K562 (cell line): Measurements from ENCODE around the gene DST. TPM values are rescaled to one million over a fixed set of nuclear protein-coding genes. Genes with fewer than 3 reads are reported as not detected.

Experiments used
- ATAC-seq: fragments of 200-7000 bp; cut with Tn5 transposase; 3 replicates; pipeline ENCODE4 v1.9.1; 2020; ENCODE audit warnings: moderate library complexity
- BruUV-seq: library from RNA; stranded (reverse); fragments of 400-500 nt; replicated peaks from 2 replicates; lab custom pipeline; 2021; lab: Mats Ljungman, UMichigan
- CTCF ChIA-PET: fragments of 300-600 bp; formaldehyde crosslinking; extraction: SDS; loops from one replicate; lab custom pipeline; 2021; ENCODE audit warnings: low intra/inter-chr PET ratio; lab: Yijun Ruan, JAX
- POLR2A ChIA-PET: fragments of 300-600, 350-650 bp; sonication (Branson Sonifier 250); formaldehyde crosslinking; extraction: SDS; loops from one replicate; lab custom pipeline; 2021; ENCODE audit warnings: antibody characterized with exemption, inconsistent platforms; lab: Yijun Ruan, JAX
- DNase-seq, 4 experiments: peaks; one replicate each; pipeline versions ENCODE4 v3.0.0 to v3.0.0-alpha.2; 2011 to 2018; ENCODE audit warnings: low spot score in 3 of 4, mixed read lengths in 3 of 4; ENCODE audit errors: extremely low read depth in 1 of 4
- FAIRE-seq: peaks from 2 replicates; lab custom pipeline; 2011; peaks lifted over from hg19 to GRCh38; lab: Jason Lieb, UNC
- H2AFZ ChIP-seq: 2 replicates; pipeline ENCODE4 v1.6.0; 2011; ENCODE audit warnings: low read depth, low read length, control low read depth, inconsistent platforms
- H3K27ac ChIP-seq: fragments of 200-600 bp; 3 replicates; pipeline ENCODE4 v1.8.0; 2011; ENCODE audit warnings: low read depth, mild to moderate bottlenecking, control low read depth, inconsistent platforms, low read length, moderate library complexity, mixed read lengths; ENCODE audit errors: extremely low read depth
- H3K27me3 ChIP-seq, 2 experiments: fragments of 300-600 bp in 1 of 2; 2 replicates in 1 of 2; 3 replicates in 1 of 2; pipeline versions ENCODE4 v1.6.0 to v1.8.0; 2011; ENCODE audit warnings: inconsistent platforms in 2 of 2, low read length in 2 of 2, mild to moderate bottlenecking in 1 of 2, mixed read lengths in 1 of 2, moderate library complexity in 1 of 2; ENCODE audit not compliant: control insufficient read depth in 2 of 2, insufficient read depth in 2 of 2
- H3K36me3 ChIP-seq: fragments of 300-600 bp; 3 replicates; pipeline ENCODE4 v1.8.0; 2011; ENCODE audit warnings: mild to moderate bottlenecking, low read length, inconsistent platforms; ENCODE audit not compliant: control insufficient read depth, insufficient read depth
- H3K4me1 ChIP-seq, 2 experiments: fragments of 200-600 bp in 1 of 2; replicated peaks in 1 of 2; 2 replicates in 1 of 2; 3 replicates in 1 of 2; pipeline versions ENCODE4 v1.5.1 to v1.8.0; 2011; ENCODE audit warnings: inconsistent platforms in 2 of 2, low read length in 2 of 2, mild to moderate bottlenecking in 1 of 2, mixed read lengths in 1 of 2, moderate library complexity in 1 of 2; ENCODE audit not compliant: control insufficient read depth in 2 of 2, insufficient read depth in 2 of 2
- H3K4me2 ChIP-seq: 2 replicates; pipeline ENCODE4 v1.6.1; 2011; ENCODE audit warnings: low read length, control low read depth, inconsistent platforms, mixed read lengths; ENCODE audit not compliant: insufficient read depth
- H3K4me3 ChIP-seq: fragments of 200-600 bp; sonication (generic), shearing (Covaris generic); 2 replicates; pipeline ENCODE4 v1.5.1; 2016; ENCODE audit warnings: control low read depth, inconsistent platforms
- H3K79me2 ChIP-seq: fragments of 200-600 bp; 3 replicates; pipeline ENCODE4 v1.8.0; 2011; ENCODE audit warnings: low read length, inconsistent platforms; ENCODE audit not compliant: control insufficient read depth, insufficient read depth
- H3K9ac ChIP-seq, 2 experiments: 2 replicates each; pipeline versions ENCODE4 v1.6.0 to v1.6.1; 2011; ENCODE audit warnings: low read depth in 2 of 2, low read length in 2 of 2, control low read depth in 1 of 2, inconsistent platforms in 1 of 2, mild to moderate bottlenecking in 1 of 2, mixed read lengths in 1 of 2; ENCODE audit not compliant: insufficient read depth in 1 of 2
- H3K9me1 ChIP-seq: one replicate; pipeline ENCODE4 v1.6.0; 2011; ENCODE audit warnings: inconsistent platforms, mild to moderate bottlenecking, low read length, moderate library complexity; ENCODE audit not compliant: control insufficient read depth, insufficient read depth
- H3K9me3 ChIP-seq: replicated peaks from 2 replicates; pipeline ENCODE4 v1.5.1; 2011; ENCODE audit warnings: low read depth, low read length, inconsistent platforms; ENCODE audit not compliant: control insufficient read depth, insufficient read depth
- H4K20me1 ChIP-seq: replicated peaks from 2 replicates; pipeline ENCODE4 v1.6.1; 2011; ENCODE audit warnings: low read length, inconsistent platforms, mixed read lengths; ENCODE audit not compliant: control insufficient read depth, insufficient read depth
- ADNP ChIP-seq: fragments of 200-800 bp; sonication (Bioruptor generic); IDR thresholded peaks from 2 replicates; pipeline ENCODE4 v1.6.1; 2016; ENCODE audit warnings: missing genetic modification characterization, missing compliant biosample characterization
- CBX1 ChIP-seq: sonication (generic); IDR thresholded peaks from 2 replicates; pipeline ENCODE4 v1.6.1; 2016; ENCODE audit warnings: antibody characterized with exemption, low read depth, mild to moderate bottlenecking
- CXXC5 ChIP-seq: fragments of 250-450 bp; sonication (Bioruptor Pico); IDR thresholded peaks from 2 replicates; pipeline ENCODE4 v1.8.0; 2022; ENCODE audit warnings: inconsistent platforms, mild to moderate bottlenecking, moderate library complexity
- E2F5 ChIP-seq: sonication (generic); formaldehyde crosslinking; IDR thresholded peaks from 2 replicates; pipeline ENCODE4 v1.8.0; 2022; ENCODE audit warnings: mild to moderate bottlenecking, missing genetic modification reagents
- ESRRA ChIP-seq: fragments of 450-650 bp; IDR thresholded peaks from 2 replicates; pipeline ENCODE4 v1.6.1; 2014; ENCODE audit warnings: low read depth, mild to moderate bottlenecking, moderate library complexity, borderline replicate concordance
- ETS1 ChIP-seq: conservative IDR thresholded peaks from 2 replicates; pipeline ENCODE4 v1.6.1; 2011; ENCODE audit warnings: low read depth, mild to moderate bottlenecking, low read length; ENCODE audit not compliant: control insufficient read depth
- GTF2B ChIP-seq: IDR thresholded peaks from 2 replicates; pipeline ENCODE4 v1.6.1; 2011; ENCODE audit not compliant: insufficient read length; ENCODE audit errors: extremely low read depth
- LARP7 ChIP-seq: fragments of 450-650 bp; IDR thresholded peaks from 2 replicates; pipeline ENCODE4 v1.6.1; 2016
- LCOR ChIP-seq: sonication (generic); formaldehyde crosslinking; IDR thresholded peaks from 2 replicates; pipeline ENCODE4 v1.8.0; 2022; ENCODE audit warnings: mild to moderate bottlenecking, missing genetic modification reagents
- MITF ChIP-seq: IDR thresholded peaks from 2 replicates; pipeline ENCODE4 v1.6.1; 2014; ENCODE audit warnings: antibody characterized with exemption
- MNT ChIP-seq, 2 experiments: fragments of 450-650 bp; conservative IDR thresholded peaks; 2 replicates each; pipeline ENCODE4 v1.6.1; 2017; ENCODE audit warnings: mild to moderate bottlenecking in 2 of 2, moderate library complexity in 2 of 2
- PHTF2 ChIP-seq: fragments of 250-450 bp; sonication (Bioruptor Pico); IDR thresholded peaks from 2 replicates; pipeline ENCODE4 v1.5.0; 2021; ENCODE audit warnings: mild to moderate bottlenecking
- PML ChIP-seq: IDR thresholded peaks from 2 replicates; pipeline ENCODE4 v1.6.1; 2012; ENCODE audit warnings: low read length, inconsistent platforms
- POLR2B ChIP-seq: fragments of 450-650 bp; IDR thresholded peaks from 2 replicates; pipeline ENCODE4 v1.6.1; 2018; ENCODE audit warnings: low read depth; ENCODE audit not compliant: partially characterized antibody
- RNF2 ChIP-seq: sonication (generic); IDR thresholded peaks from 2 replicates; pipeline ENCODE4 v1.6.1; 2016
- SREBF1 ChIP-seq: fragments of 150-350 bp; IDR thresholded peaks from 2 replicates; pipeline ENCODE4 v1.6.1; 2014; ENCODE audit warnings: antibody characterized with exemption, low read depth, low read length, borderline replicate concordance
- STAG1 ChIP-seq: sonication (generic); formaldehyde crosslinking; IDR thresholded peaks from 2 replicates; pipeline ENCODE4 v1.5.0; 2020; ENCODE audit warnings: missing genetic modification reagents, borderline replicate concordance
- WGBS: fragments of 100-300 bp; shearing (Covaris generic); methylation state at CpG from one replicate; pipeline ENCODE4 v1.1.6; 2016; ENCODE audit warnings: low coverage, mixed read lengths; ENCODE audit not compliant: insufficient coverage; ENCODE audit errors: missing lambda C conversion rate; 5-methylcytosine and 5-hydroxymethylcytosine counted together
- in situ Hi-C: fragments of 300-500 bp; cut with MboI; formaldehyde crosslinking; loops from 4 replicates; pipeline ENCODE4 v1.15.0; 2018; ENCODE audit warnings: inconsistent platforms, mixed read lengths
- intact Hi-C: fragments of 100-400 bp; cut with micrococcal nuclease; formaldehyde crosslinking; loops from 2 replicates; pipeline ENCODE4 v1.14.2; 2022
- polyA plus RNA-seq, 8 experiments: library from polyadenylated mRNA; depleted of rRNA in 4 of 8; stranded (reverse) in 5 of 8; unstranded in 3 of 8; fragments of >200 nt; fragmentation: Nextera tagmentation in 2 of 8; fragmentation: Illumina TruSeq in 1 of 8; extraction: Ambion mirVana in 2 of 8; extraction: Trizol in 1 of 8; gene quantifications; 2 replicates each; pipeline versions ENCODE4 v1.2.1 to v1.2.3, GENCODE V29; 2011 to 2014; ENCODE audit warnings: inconsistent platforms in 1 of 8, missing spikeins in 1 of 8
- total RNA-seq, 7 experiments: library from RNA; depleted of rRNA in 6 of 7; stranded (reverse); fragments of >200 nt in 6 of 7; fragmentation: Illumina TruSeq in 2 of 7; extraction: Trizol in 2 of 7; gene quantifications; 2 replicates each; pipeline versions ENCODE4 v1.2.1 to v1.2.3, GENCODE V29; 2011 to 2021; ENCODE audit warnings: low replicate concordance in 1 of 7

Gene DST
- total and polyA plus RNA-seq, 9 of the 15 experiments (the other 6 are each of a cell fraction or from before 2014, with no cell fraction given): 5.2 to 21.9 (median 13.3) TPM

- no peak for TF ChIP-seq ESRRA
These were observed 125.4 kb downstream of the DST start (continued) for GRCh38 chr6:56517155-56517745.

- in situ Hi-C loops (no loop called here), intact Hi-C loops (no loop called here)
- no TSS peak for BruUV-seq
- H3K4me2 ChIP-seq: no peak overlapping the region
- no peaks in the 10 kb centered on the region for H3K79me2 ChIP-seq
- H3K4me1 ChIP-seq: peaks cover 0 to 10% of the 10 kb centered on the region in 2 experiments; a peak in 2 of 5 replicates
- H3K27ac ChIP-seq: no peak overlapping the region
- no peak overlapping the region for H2AFZ ChIP-seq
- WGBS: 40% methylated on average over 1 of the region's 1 CpG
- ChIA-PET POLR2A (no interaction called here), CTCF (no interaction called here)
- H3K4me3 ChIP-seq: no peak overlapping the region
- FAIRE-seq (no peak), ATAC-seq (no peak), DNase-seq (no peak)
- no peaks in the 10 kb centered on the region for H3K9me1 ChIP-seq
- H3K9me3 ChIP-seq: no peaks in the 10 kb centered on the region
- no peaks in the 10 kb centered on the region for H3K36me3 ChIP-seq
- no peak overlapping the region for H3K9ac ChIP-seq
- H3K27me3 ChIP-seq: no peaks in the 10 kb centered on the region
- no peaks in the 10 kb centered on the region for H4K20me1 ChIP-seq
- no peak for TF ChIP-seq STAG1 (CRISPR knock-in tag)
- TF ChIP-seq PHTF2 (CRISPR knock-in tag): no peak
- no peak for TF ChIP-seq PML
- TF ChIP-seq MNT (conservative IDR thresholded peaks at IDR 0.05): no peak
- TF ChIP-seq CBX1: no peak
- no peak for TF ChIP-seq LCOR (CRISPR knock-in tag)
- no peak for TF ChIP-seq SREBF1
- no peak for TF ChIP-seq RNF2
- no peak for TF ChIP-seq ADNP
- TF ChIP-seq ETS1: no peak
- no peak for TF ChIP-seq MITF
- no peak for TF ChIP-seq CXXC5 (CRISPR knock-in tag)
- no peak for TF ChIP-seq E2F5 (CRISPR knock-in tag)
- no peak for TF ChIP-seq POLR2B
- TF ChIP-seq GTF2B: no peak
- TF ChIP-seq LARP7: no peak
These were observed 126.7 kb downstream of the DST start for GRCh38 chr6:56516003-56516402.
